NCI-H460 (cell line): Measurements from ENCODE around the gene STK39. TPM values are rescaled to one million over a fixed set of nuclear protein-coding genes. Genes with fewer than 3 reads are reported as not detected.
"Not testable (repeated sequence)": the region's sequence is repeated elsewhere in the genome, so short reads cannot be mapped to it uniquely, and the experiment has no call there.

ENCODE experiments used
- DNase-seq: peaks from one replicate; pipeline ENCODE4 v3.0.0-alpha.2; 2016; ENCODE audit warnings: low read depth; ENCODE audit errors: extremely low read depth
- total RNA-seq: library from RNA; depleted of rRNA; stranded (reverse); fragments of >200 nt; shearing (Covaris generic); gene quantifications from 2 replicates; pipeline ENCODE4 v1.2.3, GENCODE V29; 2014

STK39 gene
- total RNA-seq, 1 experiment from 2014 or later, result 18.3 TPM

DNA sequence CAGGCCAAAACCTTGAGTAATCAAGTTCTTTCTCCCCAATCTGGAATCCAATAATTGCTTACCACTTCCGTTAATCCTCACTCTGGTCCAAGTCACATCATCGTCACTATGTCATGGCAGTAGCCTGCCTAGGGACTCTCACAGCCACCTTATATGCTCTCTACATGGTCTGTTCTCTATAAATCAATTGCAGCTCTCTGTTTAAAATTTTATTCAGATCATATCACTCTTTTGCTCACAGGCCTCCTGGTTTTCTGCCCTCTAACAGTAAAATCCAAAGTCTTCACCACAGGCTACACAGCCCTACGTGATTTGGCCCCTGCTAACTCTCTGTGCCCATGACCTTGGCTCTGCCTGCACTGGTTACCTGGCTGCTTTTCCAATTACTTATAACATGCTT lies 188.7 kb downstream of the STK39 start:
- DNase-seq, result no peak

DNA sequence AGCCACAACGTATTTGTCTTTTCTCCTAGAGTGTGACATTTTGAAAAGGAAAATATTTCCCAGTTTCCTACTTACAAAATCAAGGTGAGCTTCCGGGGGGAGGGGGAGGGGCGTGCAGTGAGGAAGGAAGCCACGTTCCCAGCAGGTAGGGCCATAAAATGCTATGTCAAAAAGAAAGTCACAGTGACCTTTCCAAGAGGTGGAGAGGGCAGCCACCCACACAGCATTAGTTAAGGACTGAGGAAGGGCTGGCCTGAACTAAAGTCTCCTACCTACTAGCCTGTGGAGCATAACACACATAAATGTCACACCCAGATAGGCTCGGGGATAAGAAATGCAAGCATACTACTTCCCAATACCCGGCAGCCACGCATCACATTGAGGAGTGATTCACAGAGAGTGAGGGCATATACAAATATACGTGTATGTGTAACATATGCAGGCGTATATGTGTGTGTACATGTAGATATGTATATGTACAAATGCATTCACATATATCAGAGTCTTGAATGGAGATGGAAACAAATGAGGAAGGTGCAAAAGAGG lies 191.1 kb downstream of the STK39 start:
- DNase-seq, result no peak

DNA sequence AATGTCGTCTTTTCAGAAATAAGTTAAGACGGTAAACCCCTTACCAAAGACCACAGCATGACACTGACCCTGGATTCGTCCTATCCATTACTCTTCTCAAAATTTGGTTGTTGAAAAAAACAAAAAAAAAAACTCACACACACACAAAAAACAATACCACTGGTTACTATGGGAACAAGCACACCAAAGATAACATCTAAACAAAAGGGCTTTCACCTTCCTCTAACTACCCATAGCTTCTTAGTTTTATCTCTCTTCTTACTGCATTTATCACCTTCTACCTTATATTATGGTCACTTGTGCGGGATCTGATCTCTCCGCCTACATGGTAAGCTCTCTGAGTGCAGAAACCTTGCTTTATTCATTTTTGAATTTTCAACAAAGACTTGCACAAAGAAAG lies 192.7 kb downstream of the STK39 start:
- no peak for DNase-seq

DNA sequence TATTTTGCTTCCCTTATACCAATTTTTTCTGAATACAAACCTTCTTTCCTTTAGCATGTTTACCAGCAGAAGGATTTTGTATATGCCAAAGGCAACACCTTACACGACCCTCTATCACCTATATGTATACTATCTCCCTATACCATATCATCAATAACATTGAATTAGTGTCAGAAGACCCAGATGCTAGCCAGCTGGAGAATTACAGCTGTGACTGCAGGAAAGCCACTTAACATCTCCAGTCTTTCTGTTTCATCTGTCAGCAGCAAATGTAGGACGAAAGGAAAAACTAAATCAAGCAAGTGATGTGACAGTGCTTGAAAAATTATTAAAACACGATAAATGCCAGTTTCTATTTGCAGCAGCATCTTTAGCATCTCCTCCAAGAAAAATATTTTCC lies 193.7 kb downstream of the STK39 start:
- DNase-seq, result no peak

DNA sequence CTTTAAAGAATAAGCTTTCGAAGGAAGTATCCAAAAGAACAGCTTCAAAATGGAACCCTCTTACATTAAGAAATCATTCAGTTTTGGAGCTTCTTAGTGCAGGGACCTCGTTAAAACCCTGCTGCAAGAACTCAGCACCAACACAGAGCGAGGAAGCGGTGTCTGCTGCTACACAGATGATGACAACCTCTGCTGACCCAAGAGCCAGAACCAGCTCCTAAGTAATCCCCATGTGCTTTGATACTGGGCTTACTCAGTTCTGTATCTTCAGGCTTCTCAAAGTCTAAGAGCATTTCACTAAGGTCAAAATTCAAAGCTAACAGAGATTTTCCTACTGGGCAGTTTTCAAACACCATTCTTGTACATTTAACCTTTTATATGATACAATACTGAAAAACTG lies 194.6 kb downstream of the STK39 start:
- DNase-seq, result no peak

DNA sequence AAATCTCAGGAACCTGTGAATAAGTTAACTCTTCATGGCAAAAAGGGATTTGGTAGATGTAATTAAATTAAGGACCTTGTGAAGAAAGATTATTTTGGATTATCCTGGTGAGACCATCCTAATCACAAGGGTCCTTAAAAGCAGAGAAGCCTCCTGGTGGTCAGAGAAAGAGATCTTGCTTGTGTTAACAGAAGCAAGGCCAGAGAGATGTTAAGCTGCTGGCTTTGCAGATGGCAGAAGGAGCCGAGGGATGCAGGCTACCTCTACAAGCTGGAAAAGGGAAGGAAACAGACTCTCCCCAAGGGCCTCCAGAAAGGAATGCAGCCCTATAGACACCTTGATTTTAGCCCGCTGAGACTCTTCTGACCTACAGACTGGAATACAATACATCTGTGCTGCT lies 197.0 kb downstream of the STK39 start:
- DNase-seq, result no peak

DNA sequence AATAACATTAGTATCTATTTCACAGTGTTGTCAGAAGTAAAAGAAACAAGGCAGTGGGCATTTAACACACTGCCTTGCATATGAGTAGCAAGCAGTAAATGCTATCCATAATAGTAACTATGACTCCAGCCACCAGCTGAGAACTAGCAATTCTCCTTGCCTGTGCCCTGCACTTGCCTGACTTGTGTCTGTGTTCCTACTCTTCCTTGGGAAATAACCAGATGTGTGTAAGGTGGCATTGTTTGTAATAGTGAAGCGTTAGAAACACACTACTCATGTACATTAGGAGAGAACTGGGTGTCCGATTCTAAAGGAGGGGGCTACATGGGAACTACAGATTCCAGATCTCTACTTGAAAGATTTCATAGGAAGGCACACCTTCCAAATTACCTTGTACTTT lies 197.8 kb downstream of the STK39 start:
- no peak for DNase-seq

DNA sequence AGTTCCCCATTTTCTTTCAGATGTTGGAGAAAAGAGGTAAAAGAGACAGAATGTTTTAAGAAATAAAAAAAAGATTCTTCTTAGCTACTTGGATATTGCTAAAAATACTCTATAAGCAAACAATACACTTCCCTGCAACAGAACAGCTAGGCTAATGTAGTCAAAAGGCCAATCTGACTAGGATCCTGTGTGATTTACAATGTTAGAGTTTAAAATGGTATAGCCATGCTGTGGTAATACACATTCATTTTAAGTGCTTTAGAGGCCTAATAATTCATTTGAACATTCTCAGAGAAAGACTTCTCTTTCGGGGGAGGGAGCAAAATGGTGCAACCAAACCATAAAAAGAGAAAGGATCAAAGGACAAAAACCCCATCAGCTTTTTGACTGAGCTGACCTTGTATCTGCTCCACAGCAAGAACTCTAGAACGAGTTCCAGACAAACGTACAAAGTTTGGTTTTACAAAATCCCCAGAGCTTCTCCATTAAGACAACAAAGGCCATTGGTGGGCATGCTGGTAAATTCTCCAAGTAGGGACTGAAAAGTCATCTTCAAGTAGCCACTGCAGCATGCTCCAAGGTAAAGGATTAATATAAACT lies 200.2 kb downstream of the STK39 start:
- no peak for DNase-seq

DNA sequence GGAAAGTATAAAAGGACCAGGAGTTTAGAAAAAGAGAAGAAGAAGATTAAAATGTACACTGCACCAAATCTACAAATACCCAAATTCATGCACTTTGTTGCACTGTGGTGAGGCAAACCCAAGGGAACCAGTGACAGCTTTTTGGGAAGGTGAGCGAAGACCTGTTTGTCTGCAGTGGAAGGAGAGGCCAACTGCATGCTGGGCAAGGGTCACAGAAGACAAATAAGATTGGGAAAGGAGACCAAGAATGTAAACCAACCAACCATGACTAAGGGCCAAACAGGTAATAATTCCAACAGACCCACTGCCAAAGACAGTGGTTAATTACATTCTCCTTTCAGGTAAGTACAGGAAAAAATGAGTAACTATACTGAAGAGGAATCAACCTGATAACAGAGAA lies 202.8 kb downstream of the STK39 start:
- no peak for DNase-seq

DNA sequence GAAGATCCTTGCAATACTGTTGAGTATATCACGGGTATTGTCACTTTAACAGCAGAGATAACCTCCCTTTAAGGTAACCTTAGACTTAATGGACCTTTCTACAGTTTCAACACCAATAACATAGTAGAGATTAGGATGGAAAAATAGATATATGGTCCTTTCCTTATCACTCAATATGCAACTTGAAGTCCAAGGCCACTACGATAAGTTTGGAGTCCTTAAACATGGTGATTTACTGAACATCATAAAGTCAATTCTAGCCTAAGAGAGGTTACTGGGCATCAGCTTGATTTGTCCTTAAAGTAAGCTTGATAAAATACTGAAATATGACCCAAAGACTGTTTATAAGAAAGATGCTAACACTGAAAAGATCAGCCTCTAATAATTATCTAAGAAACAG lies 203.2 kb downstream of the STK39 start:
- DNase-seq, result no peak

DNA sequence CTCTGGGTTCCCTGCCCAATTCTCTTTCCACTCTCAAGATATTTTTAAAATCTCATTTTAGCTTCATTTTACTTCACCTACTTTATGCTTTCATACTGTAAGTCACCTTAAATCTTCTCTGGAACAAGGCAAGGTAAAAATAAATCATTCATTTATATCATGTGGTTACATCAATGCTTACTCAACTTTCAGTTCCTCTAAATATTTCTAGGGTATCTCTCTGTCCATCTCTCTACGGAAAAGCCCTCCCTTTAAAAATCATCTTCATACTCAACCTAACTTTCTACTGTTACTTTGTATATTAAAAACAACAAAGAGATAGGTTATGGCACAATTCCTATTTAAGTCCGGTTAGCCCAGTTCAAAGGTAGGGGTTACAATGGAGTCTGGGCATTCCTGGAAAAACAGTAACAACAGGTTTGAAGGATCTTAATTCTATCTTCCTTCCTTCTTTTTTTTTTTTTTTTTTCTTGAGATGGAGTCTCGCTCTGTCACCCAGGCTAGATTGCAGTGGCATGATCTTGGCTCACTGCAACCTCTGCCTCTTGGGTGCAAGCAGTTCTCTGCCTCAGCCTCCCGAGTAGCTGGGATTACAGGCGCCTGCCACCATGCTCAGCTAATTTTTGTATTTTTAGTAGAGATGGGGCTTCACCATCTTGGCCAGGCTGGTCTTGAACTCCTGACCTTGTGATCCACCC lies 205.1 kb downstream of the STK39 start:
- not testable (repeated sequence) for DNase-seq

DNA sequence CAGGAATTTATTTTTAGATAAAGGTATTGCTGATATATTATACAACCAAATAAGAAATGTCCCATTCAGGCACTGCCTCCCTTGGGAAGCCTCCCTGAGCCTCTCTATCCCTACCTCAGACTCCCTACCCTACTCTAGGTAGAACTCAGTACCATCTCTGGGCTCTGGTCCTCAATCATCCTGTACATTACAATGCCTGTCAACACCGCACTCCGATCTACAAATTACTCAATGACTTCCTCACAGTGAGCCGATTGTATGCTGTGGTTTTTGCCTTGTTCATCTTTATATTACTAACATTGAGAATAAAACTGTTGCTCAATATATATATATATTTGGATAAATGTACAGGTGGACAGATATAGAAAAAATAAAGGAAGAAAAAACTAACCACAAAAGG lies 207.5 kb downstream of the STK39 start:
- DNase-seq, result no peak

DNA sequence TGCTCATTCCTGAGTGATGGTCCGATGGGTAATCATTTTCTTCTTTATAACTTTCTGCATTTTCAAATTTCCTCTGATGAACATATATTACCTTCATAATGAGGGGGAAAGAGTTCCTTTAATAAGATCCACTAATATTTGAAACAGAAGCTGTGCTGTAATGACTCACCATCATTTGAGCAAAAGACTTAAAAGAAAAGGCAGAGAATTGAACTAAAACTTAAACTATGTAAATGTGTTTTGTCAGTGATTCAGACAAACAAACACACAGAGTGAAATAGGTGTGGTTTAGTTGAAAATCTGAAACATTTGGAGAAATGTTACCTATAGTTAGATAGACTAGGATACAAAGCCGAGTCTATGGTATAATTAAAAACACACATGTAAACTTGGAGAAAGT lies 209.6 kb downstream of the STK39 start:
- DNase-seq, result no peak

DNA sequence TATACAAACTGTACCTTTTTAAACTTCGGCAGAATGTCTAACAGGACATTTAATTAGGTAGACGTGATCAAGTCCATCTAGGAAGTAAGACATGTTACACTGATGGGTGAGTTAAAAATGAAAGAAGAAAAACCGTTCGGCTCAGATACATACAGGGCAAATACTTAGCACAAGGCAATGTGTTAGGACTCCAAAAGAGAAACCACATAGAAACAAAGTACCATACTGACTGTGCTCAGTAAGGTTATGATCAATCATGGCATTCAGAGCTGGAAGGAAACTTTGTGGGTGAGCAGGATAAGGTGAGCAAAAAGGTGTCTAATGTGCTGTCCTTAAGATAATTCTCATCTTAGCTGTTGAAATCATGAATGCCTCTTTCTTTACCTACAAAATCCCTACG lies 211.9 kb downstream of the STK39 start:
- DNase-seq, result no peak

DNA sequence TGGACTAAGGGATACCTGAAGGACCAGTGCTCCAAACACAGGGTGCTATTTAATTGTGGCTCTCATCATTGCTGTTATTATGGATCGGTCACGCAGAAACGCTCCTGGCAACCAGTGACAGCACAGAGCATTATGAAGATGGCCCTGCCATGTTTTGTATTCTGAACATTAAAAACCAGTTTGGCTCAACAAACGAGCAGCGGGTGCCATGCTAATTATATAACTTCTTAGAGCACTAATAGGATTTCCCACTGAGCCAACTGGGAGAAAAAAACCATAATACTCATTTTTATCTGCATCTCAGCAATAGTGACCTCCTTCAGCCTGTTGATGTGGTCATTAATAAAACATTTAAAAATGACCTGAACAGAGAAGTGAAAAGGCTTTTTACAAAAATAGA lies 212.8 kb downstream of the STK39 start:
- no peak for DNase-seq

DNA sequence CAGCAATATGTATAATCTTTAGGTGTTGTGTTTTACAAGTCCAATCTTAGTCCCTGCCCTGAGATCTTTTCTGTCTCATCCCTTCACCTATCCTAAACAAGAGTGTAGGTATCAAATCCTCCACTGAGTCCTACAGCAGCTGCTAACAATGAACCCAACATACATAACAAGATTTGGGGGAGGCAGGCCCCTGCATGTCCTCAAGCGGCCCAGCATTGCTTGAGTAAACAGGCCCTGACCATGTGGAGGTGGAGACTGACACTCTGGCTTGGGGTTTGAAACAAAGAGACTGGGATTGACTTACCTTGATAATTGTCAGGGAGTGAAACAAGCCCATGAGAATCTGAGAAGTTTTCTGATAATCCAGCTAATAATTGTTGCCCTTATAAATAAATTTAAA lies 213.4 kb downstream of the STK39 start:
- no peak for DNase-seq

DNA sequence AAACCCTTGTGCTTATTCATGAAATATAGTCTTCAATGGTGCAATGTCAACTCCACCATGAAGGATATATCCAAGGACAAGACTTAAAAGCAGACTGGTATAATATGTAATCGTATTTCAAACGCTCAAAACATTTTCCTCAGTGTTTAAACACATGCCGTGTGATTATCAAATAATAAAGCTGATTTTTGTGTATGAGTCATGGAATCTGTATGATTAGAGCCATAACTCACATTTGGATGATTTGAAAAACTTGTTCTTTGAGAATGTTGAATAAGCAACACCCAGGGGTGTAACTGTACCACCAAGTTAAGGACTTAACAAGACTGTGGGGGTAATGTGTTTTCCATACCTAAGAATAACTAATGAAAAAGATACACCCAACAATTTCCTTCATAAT lies 215.3 kb downstream of the STK39 start:
- no peak for DNase-seq

DNA sequence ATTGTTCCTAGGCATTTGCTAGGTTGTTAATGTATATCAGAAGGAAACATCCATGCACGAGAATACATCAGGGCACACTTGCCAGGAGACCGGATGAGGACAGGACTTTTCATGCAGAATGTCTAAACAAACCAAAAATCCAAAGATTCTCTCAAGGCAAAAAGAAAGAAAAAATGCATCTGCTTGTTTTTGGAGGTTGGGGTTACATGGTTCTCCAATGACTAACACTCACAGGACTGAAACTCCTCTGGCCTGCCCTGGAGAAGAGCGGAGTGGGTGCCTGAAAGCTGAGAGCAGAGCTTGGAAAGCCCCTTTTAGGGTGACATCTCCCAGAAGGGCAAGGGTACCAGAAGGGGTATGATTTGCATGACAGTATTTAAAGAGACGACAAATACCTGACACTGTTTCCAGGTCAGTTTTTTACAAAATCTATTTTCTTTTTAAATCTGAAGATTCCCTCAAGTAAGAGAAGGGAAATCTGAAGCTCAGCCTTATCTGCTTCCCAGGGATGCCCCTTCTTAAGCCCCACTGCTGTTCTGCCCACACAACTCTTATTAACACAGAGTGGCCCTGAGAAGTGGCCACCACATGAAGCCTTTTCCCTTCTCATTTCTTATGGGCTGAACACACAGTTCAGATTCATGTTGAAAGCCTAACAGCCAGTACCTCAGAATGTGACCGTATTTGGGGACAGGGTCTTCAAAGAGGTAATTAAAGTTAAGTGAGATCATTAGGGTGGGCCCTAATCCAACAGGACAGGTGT lies 216.4 kb downstream of the STK39 start:
- DNase-seq, result no peak

DNA sequence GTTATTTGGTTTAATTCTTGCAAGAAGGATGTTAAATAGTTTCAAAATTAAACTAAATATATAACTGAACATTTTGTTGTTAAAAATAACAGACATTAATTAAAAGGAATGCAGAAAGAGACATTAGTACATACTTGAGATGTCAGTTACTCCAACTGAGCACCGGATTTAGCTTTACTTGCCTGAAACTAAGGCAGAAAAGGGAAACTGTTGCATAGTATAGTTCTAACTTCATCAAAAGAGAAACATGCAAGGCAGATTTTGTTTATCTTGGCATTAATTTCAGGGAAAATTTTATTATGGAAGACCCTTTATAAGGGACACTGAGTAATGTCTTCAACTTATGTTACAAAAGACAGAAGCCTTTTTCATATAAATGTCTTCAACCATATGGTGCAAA lies 218.3 kb downstream of the STK39 start:
- no peak for DNase-seq

DNA sequence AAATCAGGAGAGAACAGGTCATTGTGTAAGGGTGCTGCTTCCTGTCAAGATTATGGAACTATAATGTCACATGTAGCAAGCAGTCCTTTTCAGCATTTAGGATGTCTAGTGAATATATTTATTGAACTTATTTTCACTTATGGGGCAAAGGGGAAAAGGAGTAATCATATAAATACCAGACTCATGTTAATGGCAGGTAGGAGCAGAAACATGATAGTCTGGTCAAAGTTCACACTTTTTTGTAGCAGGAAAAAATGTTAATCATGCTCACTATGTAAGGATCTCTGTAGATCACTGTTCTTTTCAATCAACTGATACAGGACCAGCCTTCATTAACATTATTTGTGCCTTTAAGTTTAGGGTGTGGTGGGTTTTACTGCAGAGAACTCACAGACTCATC lies 219.0 kb downstream of the STK39 start:
- DNase-seq, result no peak

DNA sequence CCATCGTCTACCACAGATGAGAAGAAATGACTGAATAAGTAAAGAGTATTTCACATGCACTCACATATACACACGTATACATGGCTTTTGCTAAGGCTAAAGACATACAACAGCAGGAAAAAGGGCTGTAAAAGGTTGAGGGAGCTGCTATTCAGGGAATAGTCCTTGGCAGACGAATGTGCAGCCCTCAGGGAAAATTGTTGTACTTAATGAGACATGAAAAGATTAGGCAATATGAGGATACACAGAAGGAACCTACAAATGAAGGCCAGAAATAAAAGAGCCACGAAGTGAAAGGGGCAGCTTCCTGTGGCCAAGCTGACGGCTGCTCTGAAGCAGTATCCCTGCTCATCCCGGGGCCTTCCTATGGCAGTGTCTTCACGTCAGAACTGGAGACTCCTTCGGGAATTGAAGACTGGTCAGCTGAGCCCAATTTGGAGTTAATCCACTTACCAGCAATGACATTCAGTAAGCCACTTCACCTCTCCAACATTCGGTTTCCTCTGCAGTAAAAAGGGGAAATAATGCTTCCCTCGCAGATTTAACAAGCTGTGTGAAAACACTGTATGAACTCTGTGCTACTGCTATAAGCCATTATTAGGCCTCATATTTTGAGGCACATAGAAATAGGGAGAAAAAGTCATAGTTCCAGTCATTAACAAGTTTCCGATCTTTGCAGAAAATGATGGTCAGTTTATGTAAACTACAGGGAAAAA lies 221.8 kb downstream of the STK39 start:
- no peak for DNase-seq
